Cardiac muscle cell (in vitro differentiated cells and primary cell): ENCODE measurements around the gene RNF208. TPM values are rescaled to one million over a fixed set of nuclear protein-coding genes. Genes with fewer than 3 reads are reported as not detected.

Experiments
- DNase-seq, 2 donors: peaks; one replicate each; pipeline versions ENCODE4 v3.0.0 to v3.0.0-alpha.2; 2010 to 2017; ENCODE audit warnings: low read depth in 1 of 2, low spot score in 1 of 2
- H3K27ac ChIP-seq: fragments of 200-600 bp; sonication (generic); 2 replicates; pipeline ENCODE4 v1.5.1; 2016
- H3K27me3 ChIP-seq: fragments of 200-600 bp; sonication (generic); 2 replicates; pipeline ENCODE4 v1.6.0; 2016; ENCODE audit warnings: control low read depth
- H3K36me3 ChIP-seq: fragments of 200-600 bp; sonication (generic); 2 replicates; pipeline ENCODE4 v1.5.1; 2016; ENCODE audit warnings: control low read depth
- H3K4me1 ChIP-seq: fragments of 200-600 bp; sonication (generic); 2 replicates; pipeline ENCODE4 v1.8.1; 2017; ENCODE audit warnings: low read depth, mild to moderate bottlenecking, mixed run types
- H3K4me3 ChIP-seq: fragments of 200-600 bp; sonication (generic); 2 replicates; pipeline ENCODE4 v1.5.1; 2016; ENCODE audit warnings: mild to moderate bottlenecking
- H3K9me3 ChIP-seq: fragments of 200-600 bp; sonication (generic); 2 replicates; pipeline ENCODE4 v1.5.1; 2017; ENCODE audit warnings: low read depth, mild to moderate bottlenecking, control low read depth
- polyA plus RNA-seq: library from polyadenylated mRNA; unstranded; fragments of >200 nt; fragmentation: Nextera tagmentation; extraction: Ambion mirVana; gene quantifications from 2 replicates; pipeline ENCODE4 v1.2.1, GENCODE V29; 2016
- total RNA-seq: library from RNA; depleted of rRNA; stranded (reverse); fragments of >200 nt; gene quantifications from 2 replicates; pipeline ENCODE4 v1.2.3, GENCODE V29; 2016
- TF ChIP-seq, protein P1 (sequence below): IDR thresholded peaks from 2 replicates; pipeline ENCODE4 v1.5.1; 2012; ENCODE audit warnings: low read depth, mild to moderate bottlenecking, low read length

RNF208 gene
- total and polyA plus RNA-seq, 2 experiments from 2014 or later: 6.1 to 23.1 TPM

DNA sequence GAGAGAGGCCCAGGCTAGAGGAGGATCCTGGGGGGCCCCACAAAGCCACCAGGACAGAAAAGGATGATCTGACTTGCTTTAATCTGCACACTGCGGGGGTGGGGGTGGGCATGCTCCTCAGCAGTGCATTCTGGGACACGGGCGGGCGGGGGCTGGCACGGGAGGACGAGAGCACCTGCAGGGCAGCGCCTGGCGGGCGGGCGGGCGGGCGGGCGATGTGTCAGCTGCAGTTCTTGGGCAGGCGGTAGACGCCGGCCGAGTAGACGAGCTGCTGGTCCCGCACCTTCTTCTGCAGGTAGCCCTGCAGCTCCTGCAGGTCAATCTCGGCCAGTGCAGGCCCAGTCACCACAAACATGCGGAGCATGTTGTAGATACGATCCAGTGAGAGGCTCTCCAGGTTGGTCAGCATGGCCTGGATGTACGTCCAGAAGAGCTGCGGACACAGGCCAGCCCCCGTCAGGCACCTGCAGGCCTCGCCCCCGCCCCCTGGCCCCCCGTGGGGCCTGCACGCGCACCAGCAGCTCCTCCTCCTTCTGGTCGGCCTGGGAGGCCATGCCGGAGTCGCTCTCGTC lies 47.2 kb downstream of the RNF208 start:
- peaks cover 2% of the 10 kb centered on the region for H3K36me3 ChIP-seq
- TF ChIP-seq, protein P1, sequence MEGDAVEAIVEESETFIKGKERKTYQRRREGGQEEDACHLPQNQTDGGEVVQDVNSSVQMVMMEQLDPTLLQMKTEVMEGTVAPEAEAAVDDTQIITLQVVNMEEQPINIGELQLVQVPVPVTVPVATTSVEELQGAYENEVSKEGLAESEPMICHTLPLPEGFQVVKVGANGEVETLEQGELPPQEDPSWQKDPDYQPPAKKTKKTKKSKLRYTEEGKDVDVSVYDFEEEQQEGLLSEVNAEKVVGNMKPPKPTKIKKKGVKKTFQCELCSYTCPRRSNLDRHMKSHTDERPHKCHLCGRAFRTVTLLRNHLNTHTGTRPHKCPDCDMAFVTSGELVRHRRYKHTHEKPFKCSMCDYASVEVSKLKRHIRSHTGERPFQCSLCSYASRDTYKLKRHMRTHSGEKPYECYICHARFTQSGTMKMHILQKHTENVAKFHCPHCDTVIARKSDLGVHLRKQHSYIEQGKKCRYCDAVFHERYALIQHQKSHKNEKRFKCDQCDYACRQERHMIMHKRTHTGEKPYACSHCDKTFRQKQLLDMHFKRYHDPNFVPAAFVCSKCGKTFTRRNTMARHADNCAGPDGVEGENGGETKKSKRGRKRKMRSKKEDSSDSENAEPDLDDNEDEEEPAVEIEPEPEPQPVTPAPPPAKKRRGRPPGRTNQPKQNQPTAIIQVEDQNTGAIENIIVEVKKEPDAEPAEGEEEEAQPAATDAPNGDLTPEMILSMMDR: no peak
- peaks cover 63% of the 10 kb centered on the region for H3K27me3 ChIP-seq
- no peaks in the 10 kb centered on the region for H3K4me1 ChIP-seq
- no peak overlapping the region for H3K27ac ChIP-seq
- DNase-seq: no peak
- no peaks in the 10 kb centered on the region for H3K9me3 ChIP-seq
- H3K4me3 ChIP-seq: no peak overlapping the region

DNA sequence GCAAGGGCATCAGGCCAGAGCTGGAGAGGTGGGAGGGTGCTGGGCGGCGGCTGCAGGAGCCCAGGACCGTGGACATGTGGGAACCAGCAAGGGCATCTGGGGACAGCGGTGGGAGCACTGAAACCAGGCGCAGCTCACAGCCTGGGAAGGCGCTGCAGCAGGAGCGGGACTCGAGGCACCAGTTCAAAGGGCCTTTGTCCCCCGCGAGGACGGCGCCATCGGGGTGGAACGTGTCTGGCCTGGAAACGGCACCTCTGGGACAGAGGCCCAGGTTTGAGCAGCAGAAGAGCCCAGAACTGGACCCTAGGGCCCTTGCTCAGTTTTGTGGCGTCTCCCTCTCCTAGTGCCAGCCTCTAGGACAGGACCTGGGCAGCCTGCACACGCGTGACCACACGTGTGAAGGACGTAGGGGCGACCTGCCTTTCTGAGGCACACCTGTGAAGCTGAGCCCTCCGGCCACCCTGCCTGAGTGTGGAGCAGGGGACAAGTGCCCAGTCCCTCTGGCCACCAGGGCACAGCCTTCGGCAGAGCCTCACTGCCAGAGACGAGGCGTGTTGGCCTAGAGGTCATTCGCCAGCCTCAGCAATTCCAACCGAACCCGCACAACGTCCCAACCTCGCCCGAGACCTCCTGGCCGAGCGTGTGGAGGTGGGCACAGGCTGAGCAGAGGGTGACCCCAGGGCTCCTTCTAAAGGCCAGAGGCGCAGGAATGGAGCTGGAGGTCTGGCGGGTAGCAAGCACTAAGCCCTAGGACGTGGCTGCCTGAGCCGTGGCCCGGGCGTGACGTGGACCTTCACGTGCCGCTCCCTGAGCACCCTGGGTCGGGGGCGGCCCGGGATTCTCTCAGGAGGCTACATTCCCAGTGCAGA lies 48.0 kb downstream of the RNF208 start:
- no peaks in the 10 kb centered on the region for H3K36me3 ChIP-seq
- no peak overlapping the region for H3K4me3 ChIP-seq
- TF ChIP-seq, protein P1: no peak
- no peak overlapping the region for H3K27ac ChIP-seq
- H3K9me3 ChIP-seq: no peaks in the 10 kb centered on the region
- peaks cover 71% of the 10 kb centered on the region for H3K27me3 ChIP-seq
- no peak for DNase-seq
- no peaks in the 10 kb centered on the region for H3K4me1 ChIP-seq

DNA sequence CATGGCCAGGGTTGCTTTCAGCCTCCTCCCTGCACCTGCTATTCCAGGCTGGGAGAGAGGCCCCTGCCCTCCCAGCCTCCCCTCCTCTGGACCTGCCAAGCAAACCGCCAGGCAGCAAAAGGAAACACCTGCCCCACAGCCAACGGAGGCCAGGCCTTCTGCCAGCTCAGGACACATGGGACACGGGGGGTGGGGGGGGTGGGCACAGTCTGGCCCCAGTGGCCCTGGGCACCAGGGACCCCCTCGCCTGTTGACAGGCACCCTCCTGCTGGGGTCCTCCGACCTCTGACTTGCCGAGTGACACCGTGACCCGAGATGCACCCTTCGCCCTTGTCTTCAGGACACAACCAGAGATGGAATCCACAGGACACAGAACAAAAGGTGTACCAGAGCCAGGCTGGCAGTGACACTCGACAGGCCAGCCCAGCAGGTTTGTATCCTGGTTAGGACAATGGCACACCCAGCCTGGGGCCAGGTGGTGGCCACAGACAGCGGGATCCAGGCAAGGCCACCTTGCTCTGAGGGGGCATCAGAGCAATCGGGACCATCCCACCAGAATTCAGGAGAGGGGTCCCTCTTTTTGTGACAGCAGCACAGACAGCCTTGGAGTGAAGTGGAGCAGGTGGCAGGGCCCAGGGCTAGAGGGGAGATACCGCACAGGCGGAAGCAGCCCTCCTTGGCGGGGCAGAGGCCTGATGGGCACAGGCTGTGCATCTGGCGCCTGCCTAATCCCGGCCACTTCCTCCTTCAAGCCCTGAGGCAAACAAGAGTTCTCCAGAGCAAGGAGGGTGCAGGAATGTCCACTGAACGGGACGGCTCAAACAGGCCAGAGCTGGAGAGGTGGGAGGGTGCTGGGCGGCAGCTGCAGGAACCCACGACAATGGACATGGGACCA lies 48.9 kb downstream of the RNF208 start:
- Histone ChIP-seq H3K4me3 (no peak overlapping the region), H3K9me3 (no peaks in the 10 kb centered on the region), H3K27ac (no peak overlapping the region), H3K4me1 (peaks cover 3% of the 10 kb centered on the region), H3K27me3 (peaks cover 80% of the 10 kb centered on the region), H3K36me3 (no peaks in the 10 kb centered on the region)
- TF ChIP-seq, protein P1: no peak
- DNase-seq: no peak

DNA sequence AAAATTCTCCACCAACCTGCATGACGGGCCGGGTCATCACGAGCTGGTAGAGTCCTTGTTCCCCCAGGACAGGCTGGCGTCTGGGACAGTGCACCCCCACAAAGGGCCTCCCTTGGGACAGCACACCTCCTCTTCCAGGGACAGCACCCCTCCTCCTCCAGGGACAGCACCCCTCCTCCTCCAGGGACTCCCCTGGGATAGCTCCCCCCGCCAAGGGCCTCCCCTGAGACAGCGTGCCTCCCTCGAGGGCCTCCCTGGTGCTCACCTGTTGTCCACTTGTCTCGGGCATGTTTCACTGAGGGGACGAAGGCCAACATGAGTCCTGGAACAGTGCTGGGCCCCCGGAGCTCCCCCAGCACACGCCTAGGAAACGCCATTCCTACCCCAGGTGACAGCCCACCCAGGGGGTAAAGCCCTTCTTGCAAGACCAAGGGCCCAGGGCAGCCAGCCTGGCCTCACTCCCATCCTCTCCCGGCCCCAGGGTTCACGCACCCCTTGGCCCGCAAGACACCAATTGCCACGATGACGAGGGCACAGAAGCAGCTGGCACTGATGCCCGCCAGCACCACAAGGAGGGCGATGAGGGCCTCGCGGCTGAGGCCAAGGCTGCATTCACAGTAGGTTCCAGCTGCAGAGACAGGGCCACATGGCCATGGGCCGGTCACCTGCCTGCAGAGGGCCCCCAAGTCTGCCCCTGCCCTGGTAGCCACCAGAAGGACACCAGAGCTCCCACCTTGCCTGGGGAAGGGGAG lies 50.7 kb downstream of the RNF208 start:
- peaks cover 98% of the 10 kb centered on the region for H3K27me3 ChIP-seq
- no peaks in the 10 kb centered on the region for H3K9me3 ChIP-seq
- H3K27ac ChIP-seq: no peak overlapping the region
- peaks cover 3% of the 10 kb centered on the region for H3K4me1 ChIP-seq
- no peak for DNase-seq
- no peak overlapping the region for H3K4me3 ChIP-seq
- TF ChIP-seq, protein P1: no peak
- H3K36me3 ChIP-seq: no peaks in the 10 kb centered on the region
